Esophagus squamous epithelium (tissue), 5 donors: ENCODE measurements around the gene FANCL. TPM values are rescaled to one million over a fixed set of nuclear protein-coding genes. Genes with fewer than 3 reads are reported as not detected.
"Not testable (repeated sequence)": the region's sequence is repeated elsewhere in the genome, so short reads cannot be mapped to it uniquely, and the experiment has no call there.

Experiments
- DNase-seq: peaks from one replicate; lab custom pipeline; 2025; lab: John Stamatoyannopoulos, UW
- H3K27ac ChIP-seq, 4 donors: fragments of 200-600 bp; sonication (generic); one replicate each; pipeline ENCODE4 v1.5.1; 2016 to 2019; ENCODE audit warnings: mild to moderate bottlenecking in 1 of 4
- H3K27me3 ChIP-seq, 4 donors: fragments of 200-600 bp; sonication (generic); 1 replicate in 3 of 4; 2 replicates in 1 of 4; pipeline versions ENCODE4 v1.5.1 to v1.6.0; 2017 to 2021; ENCODE audit warnings: antibody characterized with exemption in 1 of 4
- H3K36me3 ChIP-seq, 3 donors: fragments of 200-600 bp; sonication (generic); one replicate each; pipeline ENCODE4 v1.5.1; 2016 to 2019
- H3K4me1 ChIP-seq, 3 donors: fragments of 200-600 bp; sonication (generic); one replicate each; pipeline ENCODE4 v1.5.1; 2017 to 2019
- H3K4me3 ChIP-seq, 4 donors: fragments of 200-600 bp; sonication (generic); 1 replicate in 3 of 4; 2 replicates in 1 of 4; pipeline ENCODE4 v1.5.1; 2016 to 2019; ENCODE audit warnings: mild to moderate bottlenecking in 2 of 4, moderate library complexity in 1 of 4
- H3K9me3 ChIP-seq, 3 donors: fragments of 200-600 bp; sonication (generic); one replicate each; pipeline ENCODE4 v1.5.1; 2016 to 2019
- POLR2A ChIP-seq, 4 donors: fragments of 450-650 bp; IDR thresholded peaks; one replicate each; pipeline ENCODE4 v1.6.1; 2017; ENCODE audit warnings: antibody characterized with exemption in 4 of 4, mild to moderate bottlenecking in 4 of 4, moderate library complexity in 3 of 4
- WGBS, 2 donors: methylation state at CpG; one replicate each; pipeline ENCODE4 v1.1.5; 2018; 5-methylcytosine and 5-hydroxymethylcytosine counted together
- intact Hi-C: fragments of 100-400 bp; cut with DNase I; formaldehyde crosslinking; loops from one replicate; pipeline ENCODE4 v1.15.0; 2022
- total RNA-seq, 4 donors: library from RNA; depleted of rRNA; stranded (reverse); fragments of >200 nt; gene quantifications; one replicate each; pipeline ENCODE4 v1.1.0, GENCODE V29; 2016
- TF ChIP-seq, protein P1 (sequence below), 6 experiments: fragments of 450-650 bp in 4 of 6; fragments of 200-600 bp in 2 of 6; sonication (generic) in 2 of 6; IDR thresholded peaks; one replicate each; pipeline ENCODE4 v1.5.1; 2016 to 2019; ENCODE audit warnings: antibody characterized with exemption in 6 of 6, mild to moderate bottlenecking in 4 of 6, moderate library complexity in 4 of 6
- donor health status: DM: yes; HTN: yes; CAD: no.

FANCL gene
- total RNA-seq, 4 donors from 2014 or later, result 10.5 to 18.7 (median 14.2) TPM

DNA sequence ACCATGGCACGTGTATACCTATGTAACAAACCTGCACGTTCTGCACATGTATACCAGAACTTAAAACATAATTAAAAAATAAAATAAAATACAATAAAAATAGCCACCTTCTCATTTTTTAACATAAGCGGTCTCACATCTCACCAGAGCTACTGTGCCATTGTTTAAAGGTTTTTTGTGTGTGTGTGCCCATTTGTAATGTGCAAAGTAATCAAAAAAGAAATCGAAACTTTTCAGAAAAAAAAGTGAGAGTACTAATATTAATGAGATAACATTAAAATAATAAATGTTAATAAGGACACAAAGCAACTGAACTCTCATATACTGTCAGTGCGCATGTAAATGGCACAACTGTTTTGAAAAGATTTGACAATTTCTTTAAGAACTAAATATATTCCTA is 60.5 kb downstream of the FANCL start:
- no peak for TF ChIP-seq POLR2A (IDR thresholded peaks at IDR 0.05)
- TF ChIP-seq, protein P1, sequence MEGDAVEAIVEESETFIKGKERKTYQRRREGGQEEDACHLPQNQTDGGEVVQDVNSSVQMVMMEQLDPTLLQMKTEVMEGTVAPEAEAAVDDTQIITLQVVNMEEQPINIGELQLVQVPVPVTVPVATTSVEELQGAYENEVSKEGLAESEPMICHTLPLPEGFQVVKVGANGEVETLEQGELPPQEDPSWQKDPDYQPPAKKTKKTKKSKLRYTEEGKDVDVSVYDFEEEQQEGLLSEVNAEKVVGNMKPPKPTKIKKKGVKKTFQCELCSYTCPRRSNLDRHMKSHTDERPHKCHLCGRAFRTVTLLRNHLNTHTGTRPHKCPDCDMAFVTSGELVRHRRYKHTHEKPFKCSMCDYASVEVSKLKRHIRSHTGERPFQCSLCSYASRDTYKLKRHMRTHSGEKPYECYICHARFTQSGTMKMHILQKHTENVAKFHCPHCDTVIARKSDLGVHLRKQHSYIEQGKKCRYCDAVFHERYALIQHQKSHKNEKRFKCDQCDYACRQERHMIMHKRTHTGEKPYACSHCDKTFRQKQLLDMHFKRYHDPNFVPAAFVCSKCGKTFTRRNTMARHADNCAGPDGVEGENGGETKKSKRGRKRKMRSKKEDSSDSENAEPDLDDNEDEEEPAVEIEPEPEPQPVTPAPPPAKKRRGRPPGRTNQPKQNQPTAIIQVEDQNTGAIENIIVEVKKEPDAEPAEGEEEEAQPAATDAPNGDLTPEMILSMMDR (IDR thresholded peaks at IDR 0.05), result no peak
- intact Hi-C loops, result no loop called here
- WGBS, 2 donors, result 96 to 98% methylated on average over 5 of the region's 5 CpGs
- Histone ChIP-seq H3K36me3 (peaks cover 0 to 5% (median 0%) of the 10 kb centered on the region in 3 donors), H3K9me3 (no peaks in the 10 kb centered on the region), H3K27me3 (no peaks in the 10 kb centered on the region), H3K27ac (no peak overlapping the region), H3K4me3 (no peak overlapping the region), H3K4me1 (no peaks in the 10 kb centered on the region)
- no peak for DNase-seq

DNA sequence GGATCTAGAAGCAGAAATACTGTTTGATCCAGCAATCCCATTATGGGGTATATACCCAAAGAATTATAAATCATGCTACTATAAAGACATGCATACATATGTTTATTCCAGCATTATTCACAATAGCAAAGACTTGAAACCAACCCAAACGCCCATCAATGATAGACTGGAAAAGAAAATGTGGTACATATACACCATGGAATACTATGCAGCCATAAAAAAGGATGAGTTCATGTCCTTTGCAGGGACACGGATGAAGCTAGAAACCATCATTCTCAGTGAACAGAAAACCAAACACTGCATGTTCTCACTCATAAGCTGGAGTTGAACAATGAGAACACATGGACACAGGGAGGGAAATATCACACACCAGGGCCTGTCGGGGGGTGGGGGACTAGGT is 61.0 kb downstream of the FANCL start:
- H3K27ac ChIP-seq, intact Hi-C loops, H3K9me3 ChIP-seq, H3K4me3 ChIP-seq, DNase-seq, H3K36me3 ChIP-seq, H3K4me1 ChIP-seq, H3K27me3 ChIP-seq: not testable (repeated sequence)
- WGBS, 2 donors, result 94 to 98% methylated on average over 3 of the region's 3 CpGs

DNA sequence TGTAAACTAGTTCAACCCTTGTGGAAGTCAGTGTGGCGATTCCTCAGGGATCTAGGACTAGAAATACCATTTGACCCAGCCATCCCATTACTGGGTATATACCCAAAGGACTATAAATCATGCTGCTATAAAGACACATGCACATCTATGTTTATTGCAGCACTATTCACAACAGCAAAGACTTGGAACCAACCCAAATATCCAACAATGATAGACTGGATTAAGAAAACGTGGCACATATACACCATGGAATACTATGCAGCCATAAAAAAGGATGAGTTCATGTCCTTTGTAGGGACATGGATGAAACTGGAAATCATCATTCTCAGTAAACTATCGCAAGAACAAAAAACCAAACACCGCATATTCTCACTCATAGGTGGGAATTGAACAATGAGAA is 63.9 kb downstream of the FANCL start:
- H3K27ac ChIP-seq, H3K4me1 ChIP-seq, H3K4me3 ChIP-seq, intact Hi-C loops, H3K9me3 ChIP-seq, H3K27me3 ChIP-seq, DNase-seq: not testable (repeated sequence)
- 88 to 100% methylated on average over 1 to 2 of the region's 4 CpGs for WGBS, 2 donors
- H3K36me3 ChIP-seq, result peaks cover 0 to 14% (median 0%) of the 10 kb centered on the region in 3 donors

DNA sequence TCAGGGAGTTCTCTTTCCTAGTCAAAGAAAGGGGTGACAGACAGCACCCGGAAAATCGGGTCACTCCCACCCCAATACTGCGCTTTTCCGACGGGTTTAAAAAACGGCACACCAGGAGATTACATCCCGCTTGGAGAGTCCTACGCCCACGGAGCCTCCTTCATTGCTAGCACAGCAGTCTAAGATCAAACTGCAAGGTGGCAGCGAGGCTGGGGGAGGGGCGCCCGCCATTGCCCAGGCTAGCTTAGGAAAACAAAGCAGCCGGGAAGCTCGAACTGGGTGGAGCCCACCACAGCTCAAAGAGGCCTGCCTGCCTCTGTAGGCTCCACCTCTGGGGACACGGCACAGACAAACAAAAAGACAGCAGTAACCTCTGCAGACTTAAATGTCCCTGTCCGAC is 69.3 kb downstream of the FANCL start:
- H3K36me3 ChIP-seq, result peaks cover 0 to 50% (median 0%) of the 10 kb centered on the region in 3 donors
- H3K27ac ChIP-seq, H3K4me1 ChIP-seq, DNase-seq, H3K27me3 ChIP-seq, H3K4me3 ChIP-seq, intact Hi-C loops: not testable (repeated sequence)
- WGBS, 2 donors, result 94 to 100% methylated on average over 2 to 12 of the region's 16 CpGs
- peaks cover 0 to 12% (median 0%) of the 10 kb centered on the region in 3 donors for H3K9me3 ChIP-seq

DNA sequence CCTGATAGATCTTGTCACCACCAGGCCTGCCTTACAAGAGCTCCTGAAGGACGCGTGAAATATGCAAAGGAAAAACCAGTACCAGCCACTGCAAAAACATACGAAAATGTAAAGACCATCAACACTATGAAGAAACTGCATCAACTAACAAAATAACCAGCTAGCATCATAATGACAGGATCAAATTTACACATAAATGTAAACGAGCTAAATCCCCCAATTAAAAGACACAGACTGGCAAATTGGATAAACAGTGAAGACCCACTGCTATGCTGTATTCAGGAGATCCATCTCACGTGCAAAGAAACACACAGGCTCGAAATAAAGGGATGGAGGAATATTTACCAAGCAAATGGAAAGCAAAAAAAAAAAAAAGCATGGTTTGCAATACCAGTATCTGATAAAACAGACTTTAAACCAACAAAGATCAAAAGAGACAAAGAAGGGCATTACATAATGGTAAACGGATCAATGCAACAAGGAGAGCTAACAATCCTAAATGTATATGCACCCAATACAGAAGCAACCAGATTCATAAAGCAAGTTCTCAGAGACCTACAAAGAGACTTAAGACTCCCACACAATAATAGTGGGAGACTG is 70.7 kb downstream of the FANCL start:
- H3K9me3 ChIP-seq, result peaks cover 0 to 12% (median 0%) of the 10 kb centered on the region in 3 donors
- H3K27ac ChIP-seq, DNase-seq, H3K27me3 ChIP-seq, H3K4me3 ChIP-seq, H3K4me1 ChIP-seq, intact Hi-C loops: not testable (repeated sequence)
- H3K36me3 ChIP-seq, result peaks cover 0 to 50% (median 0%) of the 10 kb centered on the region in 3 donors
- WGBS, 2 donors, result 90 to 92% methylated on average over 7 of the region's 7 CpGs

DNA sequence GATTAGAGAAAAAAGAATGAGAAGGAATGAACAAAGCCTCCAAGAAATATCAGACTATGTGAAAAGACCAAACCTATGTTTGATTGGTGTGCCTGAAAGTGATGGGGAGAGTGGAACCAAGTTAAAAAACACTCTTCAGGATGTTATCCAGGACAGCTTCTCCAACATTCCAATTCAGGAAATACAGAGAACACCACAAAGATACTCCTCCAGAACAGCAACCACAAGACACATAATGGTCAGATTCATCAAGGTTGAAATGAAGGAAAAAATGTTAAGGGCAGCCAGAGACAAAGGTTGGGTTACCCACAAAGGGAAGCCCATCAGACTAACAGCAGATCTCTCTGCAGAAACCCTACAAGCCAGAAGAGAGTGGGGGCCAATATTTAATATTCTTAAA is 71.3 kb downstream of the FANCL start:
- intact Hi-C loops, H3K27ac ChIP-seq, H3K4me1 ChIP-seq, H3K27me3 ChIP-seq, H3K4me3 ChIP-seq, DNase-seq: not testable (repeated sequence)
- H3K36me3 ChIP-seq, result peaks cover 0 to 50% (median 0%) of the 10 kb centered on the region in 3 donors
- H3K9me3 ChIP-seq, result peaks cover 0 to 12% (median 0%) of the 10 kb centered on the region in 3 donors

DNA sequence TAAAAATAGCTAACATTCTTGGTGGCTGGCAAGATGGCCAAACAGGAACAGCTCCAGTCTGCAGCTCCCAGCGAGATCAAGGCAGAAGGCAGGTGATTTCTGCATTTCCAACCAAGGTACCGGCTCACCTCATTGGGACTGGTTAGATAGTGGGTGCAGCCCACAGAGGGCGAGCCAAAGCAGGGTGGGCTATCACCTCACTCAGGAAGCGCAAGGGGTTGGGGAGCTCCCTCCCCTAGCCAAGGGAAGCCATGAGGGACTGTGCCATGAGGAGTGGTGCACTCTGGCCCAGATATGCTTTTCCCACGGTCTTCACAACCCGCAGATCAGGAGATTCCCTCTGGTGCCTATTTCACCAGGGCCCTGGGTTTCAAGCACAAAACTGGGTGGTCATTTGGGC is 73.0 kb downstream of the FANCL start:
- H3K4me3 ChIP-seq, H3K4me1 ChIP-seq, DNase-seq, H3K27me3 ChIP-seq, H3K27ac ChIP-seq, intact Hi-C loops: not testable (repeated sequence)
- Histone ChIP-seq H3K9me3 (peaks cover 0 to 12% (median 0%) of the 10 kb centered on the region in 3 donors), H3K36me3 (peaks cover 0 to 50% (median 0%) of the 10 kb centered on the region in 3 donors)
- WGBS, 2 donors, result 87 to 100% methylated on average over 4 to 6 of the region's 6 CpGs

DNA sequence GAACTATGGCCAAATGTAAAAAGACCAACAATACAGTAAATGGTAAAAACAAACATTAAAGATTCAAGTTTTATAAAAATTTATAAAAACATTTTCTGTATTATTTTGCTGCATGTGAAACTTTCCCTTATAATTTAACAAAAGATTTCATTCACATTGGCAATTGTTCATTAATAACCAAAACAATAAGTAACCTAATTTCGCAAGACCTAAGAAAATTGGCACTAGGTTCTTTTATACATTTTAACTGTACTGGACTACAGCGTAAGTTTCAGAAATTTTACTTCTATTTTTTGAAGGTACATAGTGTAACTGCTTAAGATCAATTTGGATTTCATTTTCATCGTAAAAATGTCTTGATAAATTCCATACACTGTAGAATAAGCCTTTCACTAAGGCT is 77.2 kb downstream of the FANCL start:
- Histone ChIP-seq H3K9me3 (no peaks in the 10 kb centered on the region), H3K4me1 (no peaks in the 10 kb centered on the region), H3K36me3 (peaks cover 0 to 53% (median 0%) of the 10 kb centered on the region in 3 donors), H3K4me3 (no peak overlapping the region), H3K27me3 (no peaks in the 10 kb centered on the region), H3K27ac (no peak overlapping the region)
- WGBS, 2 donors, result 94 to 96% methylated on average over 3 of the region's 3 CpGs
- no peak for DNase-seq
- intact Hi-C loops, result no loop called here
- no peak for TF ChIP-seq POLR2A (IDR thresholded peaks at IDR 0.05)
- TF ChIP-seq, protein P1 (IDR thresholded peaks at IDR 0.05), result no peak
